Measurements from ENCODE around the gene SNTA1. TPM values are rescaled to one million over a fixed set of nuclear protein-coding genes. Genes with fewer than 3 reads are reported as not detected.
"Not testable (repeated sequence)": the region's sequence is repeated elsewhere in the genome, so short reads cannot be mapped to it uniquely, and the experiment has no call there.

SNTA1 gene
- total RNA-seq (2014; rRNA removed; shearing (Covaris generic)): 12.3 and 14.6 TPM in 2 replicates
- polyA plus RNA-seq (2015; cell fraction: cytosol; rRNA removed): 9.6 and 10.7 TPM in 2 replicates
- polyA plus RNA-seq (2015; cell fraction: nucleus; rRNA removed): 4.1 and 4.2 TPM in 2 replicates

DNA sequence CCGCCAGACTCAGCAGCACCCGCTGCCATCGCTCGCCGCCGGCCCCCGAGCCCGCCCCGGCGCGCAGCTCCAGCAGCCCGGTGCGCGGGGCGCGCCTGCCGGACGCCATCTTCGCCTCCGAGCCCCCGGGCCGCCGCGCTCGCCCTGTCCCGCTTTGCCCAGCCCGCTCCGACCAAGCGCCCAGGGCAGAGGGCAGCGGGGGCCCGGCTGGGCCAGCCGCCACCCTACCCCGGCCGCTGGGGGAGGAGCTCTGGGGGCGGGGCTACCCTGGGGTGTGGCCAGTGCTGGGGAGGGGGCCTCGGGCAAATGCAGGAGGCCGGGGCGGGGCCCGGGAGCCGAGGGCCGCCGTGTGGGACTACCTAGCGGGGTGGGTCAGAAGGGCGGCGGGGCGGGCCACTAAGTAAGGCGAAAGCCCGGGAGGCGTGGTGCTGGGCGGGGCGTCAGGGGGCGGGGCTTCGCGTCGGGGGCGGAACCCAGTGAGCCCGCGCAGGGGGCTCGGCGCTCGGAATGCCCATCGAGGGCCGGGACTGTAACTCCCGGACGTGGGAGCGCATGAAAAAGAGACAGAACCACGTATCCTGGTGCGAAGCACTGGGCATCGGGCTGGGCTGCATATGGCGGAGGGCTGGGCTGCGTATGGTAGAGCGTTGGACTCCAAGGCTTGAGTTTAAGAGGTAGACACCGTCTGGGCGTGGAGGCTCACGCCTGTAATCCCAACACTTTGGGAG is at the start of gene SNTA1:
TSS of gene SNTA1 (minus strand) at position 252 of the 728 bp plus-strand sequence. CDS start at position 109, 143 bp downstream.
- DNase-seq (ENCODE audit: low read depth): peak; percentile 62

DNA sequence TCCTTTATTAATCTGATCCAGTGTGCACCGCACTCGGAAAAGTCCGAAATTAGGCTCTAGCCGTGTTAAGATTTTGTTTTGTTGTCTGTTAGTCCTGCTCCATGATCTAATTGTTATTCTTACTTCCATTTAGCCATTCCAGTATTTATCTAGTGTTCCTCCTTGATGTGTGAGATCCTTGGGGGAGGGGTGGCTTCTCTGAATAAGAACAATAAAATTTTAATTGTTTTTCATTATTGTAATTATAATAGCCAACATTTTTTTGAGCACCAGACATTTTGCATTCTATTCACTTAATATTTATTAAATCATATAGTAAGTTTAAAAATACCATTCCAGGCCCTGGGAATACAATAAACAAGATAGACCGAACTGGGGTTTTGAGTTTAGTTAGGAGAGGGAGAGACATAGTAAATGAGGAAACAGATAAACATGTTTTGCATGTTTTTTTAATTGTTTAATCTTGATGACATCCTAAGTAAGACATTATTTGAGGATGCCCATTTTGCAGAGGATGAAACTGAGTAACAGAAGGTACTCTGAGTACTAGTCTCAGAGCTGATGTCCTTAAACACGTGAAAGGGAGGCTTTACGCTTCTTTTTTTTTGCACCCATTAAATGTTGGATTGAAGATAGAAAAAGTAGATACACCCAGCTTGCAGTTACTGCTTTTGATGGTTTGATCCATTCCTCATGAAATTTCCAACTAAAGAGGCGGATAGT is 47.5 kb upstream of the SNTA1 start:
- DNase-seq (ENCODE audit: low read depth): no peak

DNA sequence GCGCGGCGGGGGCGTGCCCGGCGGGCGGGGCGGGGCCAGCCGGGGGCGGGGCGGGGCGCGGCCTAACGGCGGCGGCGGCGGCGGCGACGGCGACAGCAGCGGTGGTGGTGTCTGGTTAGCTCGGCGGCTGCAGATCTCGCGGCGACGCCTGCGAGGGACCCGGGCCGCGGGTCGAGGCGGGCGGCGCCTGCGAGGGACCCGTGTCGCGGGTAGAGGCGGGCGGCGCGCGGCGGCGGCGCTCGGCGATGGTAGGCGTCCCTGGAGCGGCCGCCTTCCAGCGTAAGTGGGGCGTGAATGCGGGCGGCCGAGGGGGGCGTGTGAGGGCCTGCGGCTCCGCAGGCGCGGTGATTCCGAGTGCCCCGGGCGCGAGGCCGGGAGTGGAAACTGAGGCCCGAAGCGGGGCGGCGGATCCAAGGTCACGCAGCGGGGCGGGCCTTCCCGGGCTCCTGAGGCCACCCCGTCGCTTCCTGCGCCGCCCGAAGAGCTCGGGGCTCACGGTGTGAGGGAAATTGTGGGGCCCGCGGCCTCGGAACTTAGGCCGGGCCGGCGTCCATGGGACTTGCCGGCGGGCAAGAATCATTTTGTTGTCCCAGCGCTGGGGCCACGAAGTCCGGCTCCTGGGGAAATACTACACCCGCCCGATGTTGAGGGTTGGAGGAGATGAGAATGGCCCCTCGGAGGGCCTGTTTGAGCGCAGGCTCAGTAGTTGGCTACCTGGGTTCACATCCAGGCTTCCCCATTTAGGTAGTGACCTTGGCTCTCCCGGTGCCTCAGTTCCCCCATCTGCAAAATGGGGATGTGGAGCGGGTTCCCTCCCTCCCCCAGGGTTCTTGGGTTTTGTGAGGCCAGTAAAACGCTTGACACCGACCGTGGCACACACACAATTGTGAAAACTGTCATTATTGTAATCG is 46.7 kb upstream of the SNTA1 start, which contains the start of gene CBFA2T2:
TSS of gene CBFA2T2 (plus strand) at position 74 of the 911 bp plus-strand sequence. CDS start at position 246, 172 bp downstream.
- peak; percentile 45 for DNase-seq (ENCODE audit: low read depth)

DNA sequence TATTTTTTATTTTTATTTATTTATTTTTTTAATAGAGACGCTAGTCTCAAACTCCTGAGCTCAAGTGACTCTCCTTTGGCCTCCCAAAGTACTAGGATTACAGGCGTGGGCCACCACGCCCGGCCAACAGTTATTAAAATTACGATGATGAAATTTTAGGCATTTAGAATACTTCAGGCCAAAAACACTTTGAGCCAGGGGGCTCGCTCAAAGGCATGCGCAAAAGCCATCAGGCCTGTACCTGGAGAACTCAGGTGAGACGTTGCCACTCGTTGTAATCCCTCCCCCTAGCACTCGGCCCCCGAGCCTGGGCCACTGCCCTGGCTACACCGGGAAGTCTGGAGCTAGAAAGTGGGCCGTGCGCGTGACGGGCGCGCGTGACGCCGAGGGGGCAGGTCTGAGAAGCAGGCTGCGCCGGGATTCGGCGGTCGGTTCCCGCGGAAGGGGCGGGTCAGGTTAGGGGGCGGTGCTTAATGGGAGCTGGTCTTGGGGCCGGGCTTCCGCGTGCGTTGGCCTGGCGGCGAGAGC is 46.0 kb upstream of the SNTA1 start:
- DNase-seq (ENCODE audit: low read depth): peak; percentile 94

DNA sequence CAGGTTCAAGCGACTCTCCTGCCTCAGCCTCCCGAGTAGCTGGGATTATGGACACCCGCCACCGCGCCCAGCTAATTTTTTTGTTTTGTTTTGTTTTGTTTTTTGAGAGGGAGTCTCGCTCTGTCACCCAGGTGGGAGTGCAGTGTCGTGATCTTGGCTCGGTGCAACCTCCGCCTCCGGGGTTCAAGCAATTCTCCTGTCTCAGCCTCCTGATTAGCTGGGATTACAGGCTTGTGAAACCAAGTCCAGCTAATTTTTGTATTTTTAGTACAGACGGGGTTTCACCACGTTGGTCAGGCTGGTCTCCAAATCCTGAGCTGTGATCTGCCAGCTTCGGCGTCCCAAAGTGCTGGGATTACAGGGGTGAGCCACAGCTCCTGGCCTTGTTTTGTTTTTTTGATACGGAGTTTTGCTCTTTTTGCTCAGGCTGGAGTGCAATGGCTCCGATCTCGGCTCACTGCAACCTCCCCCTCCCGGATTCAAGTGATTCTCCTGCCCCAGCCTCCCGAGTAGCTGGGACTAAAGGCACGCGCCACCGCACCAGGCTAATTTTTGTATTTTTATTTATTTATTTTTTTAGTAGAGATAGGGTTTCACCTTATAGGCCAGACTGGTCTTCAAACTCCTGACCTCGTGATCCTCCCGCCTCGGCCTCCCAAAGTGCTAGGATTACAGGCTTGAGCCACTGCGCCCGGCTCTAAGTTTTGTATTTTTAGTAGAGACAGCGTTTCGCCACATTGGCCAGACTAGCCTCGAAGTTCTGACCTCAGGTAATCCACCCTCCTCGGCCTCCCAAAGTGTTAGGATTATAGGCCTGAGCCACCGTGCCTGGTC is 45.3 kb upstream of the SNTA1 start:
- DNase-seq (ENCODE audit: low read depth): not testable (repeated sequence)

DNA sequence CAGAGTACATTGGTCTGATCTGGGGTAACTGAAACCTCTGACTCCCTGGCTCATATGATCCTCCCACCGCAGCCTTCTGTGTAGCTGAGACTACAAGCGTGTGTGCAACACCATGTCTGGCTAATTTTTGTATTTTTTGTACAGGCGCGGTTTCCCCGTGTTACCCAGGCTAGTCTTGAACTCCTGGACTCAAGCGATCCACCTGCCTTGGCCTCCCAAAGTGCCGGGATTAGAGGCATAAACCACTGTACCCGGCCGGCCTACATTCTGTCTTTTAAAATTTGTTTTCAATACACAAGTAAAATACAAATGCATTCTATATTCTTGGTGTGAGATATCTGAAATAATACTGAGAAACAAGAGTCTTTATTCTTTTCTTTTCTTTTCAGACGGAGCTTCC is 44.6 kb upstream of the SNTA1 start:
- no peak for DNase-seq (ENCODE audit: low read depth)

DNA sequence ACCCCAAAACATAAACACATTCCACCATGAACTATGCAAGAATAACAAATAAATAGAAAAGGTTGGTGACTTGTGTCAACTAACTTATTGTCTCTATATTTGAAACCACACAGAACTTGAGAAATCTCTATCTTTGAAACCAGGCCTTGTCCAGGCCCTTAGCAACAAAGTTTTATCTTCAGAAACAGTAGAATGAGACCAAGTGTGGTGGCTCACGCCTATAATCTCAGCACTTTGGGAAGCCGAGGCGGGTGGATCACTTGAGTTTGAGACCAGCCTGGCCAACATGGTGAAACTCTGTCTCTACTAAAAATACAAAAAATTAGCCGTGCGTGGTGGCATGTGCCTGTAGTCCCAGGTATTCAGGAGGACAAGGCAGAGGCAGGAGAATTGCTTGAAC is 39.6 kb upstream of the SNTA1 start:
- not testable (repeated sequence) for DNase-seq (ENCODE audit: low read depth)

DNA sequence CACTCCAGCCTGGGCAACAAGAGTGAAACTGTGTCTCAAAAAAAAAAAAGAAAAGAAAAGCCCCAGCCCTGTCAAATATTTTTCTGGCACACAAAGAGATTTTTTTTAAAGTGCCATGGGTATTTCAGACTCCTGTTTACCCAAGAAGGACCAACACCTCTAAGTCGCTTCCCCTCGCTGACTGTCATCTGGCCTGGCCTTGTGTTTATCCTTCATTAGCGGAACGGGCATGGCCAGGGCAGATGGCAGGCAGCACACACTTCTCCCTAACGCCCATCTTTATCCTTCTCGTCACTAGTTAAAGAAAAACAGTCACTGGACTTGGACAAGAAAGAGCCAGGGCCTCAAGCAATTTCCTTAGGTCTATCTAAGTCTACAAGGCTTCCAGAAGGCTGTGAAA is 39.0 kb upstream of the SNTA1 start:
- no peak for DNase-seq (ENCODE audit: low read depth)

DNA sequence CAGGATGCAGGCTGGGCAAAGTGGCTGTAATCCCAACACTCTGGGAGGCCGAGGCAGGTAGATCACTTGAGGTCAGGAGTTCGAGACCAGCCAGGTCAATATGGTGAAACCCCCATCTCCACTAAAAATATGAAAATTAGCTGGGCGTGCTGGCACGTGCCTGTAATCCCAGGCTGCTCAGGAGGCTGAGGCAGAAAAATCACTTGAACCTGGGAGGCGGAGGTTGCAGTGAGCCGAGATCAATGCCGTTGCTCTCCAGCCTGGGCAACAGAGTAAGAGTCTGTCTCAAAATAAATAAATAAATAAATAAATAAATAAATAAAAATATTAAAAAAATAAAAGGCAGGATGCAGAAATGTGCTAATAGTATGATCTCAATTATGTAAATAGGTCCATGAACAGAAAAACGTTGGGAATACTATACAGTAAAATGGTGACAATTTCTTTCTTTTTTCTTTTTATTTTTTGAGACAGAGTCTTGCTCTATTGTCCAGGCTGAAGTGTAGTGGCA is 37.9 kb upstream of the SNTA1 start:
- DNase-seq (ENCODE audit: low read depth): no peak

DNA sequence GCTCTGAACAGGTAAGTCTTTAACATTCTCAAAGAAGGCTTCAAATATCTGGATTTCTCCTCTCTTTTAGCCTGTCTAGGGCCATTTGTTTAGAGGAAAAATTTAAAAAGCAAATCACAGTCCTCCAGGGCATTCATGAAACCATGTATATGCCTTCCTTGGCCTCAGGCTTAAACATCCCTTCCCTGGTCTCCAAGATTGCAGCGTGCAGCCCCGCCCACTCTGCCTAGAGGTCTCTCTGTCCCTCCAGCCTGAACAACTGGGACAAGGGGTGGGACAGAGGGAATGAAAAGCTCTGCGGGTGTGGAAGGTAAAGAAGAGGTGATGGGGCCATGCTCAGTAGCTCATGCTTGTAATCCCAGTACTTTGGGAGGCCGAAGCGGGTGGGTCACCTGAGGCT is 36.5 kb upstream of the SNTA1 start:
- DNase-seq (ENCODE audit: low read depth): no peak

DNA sequence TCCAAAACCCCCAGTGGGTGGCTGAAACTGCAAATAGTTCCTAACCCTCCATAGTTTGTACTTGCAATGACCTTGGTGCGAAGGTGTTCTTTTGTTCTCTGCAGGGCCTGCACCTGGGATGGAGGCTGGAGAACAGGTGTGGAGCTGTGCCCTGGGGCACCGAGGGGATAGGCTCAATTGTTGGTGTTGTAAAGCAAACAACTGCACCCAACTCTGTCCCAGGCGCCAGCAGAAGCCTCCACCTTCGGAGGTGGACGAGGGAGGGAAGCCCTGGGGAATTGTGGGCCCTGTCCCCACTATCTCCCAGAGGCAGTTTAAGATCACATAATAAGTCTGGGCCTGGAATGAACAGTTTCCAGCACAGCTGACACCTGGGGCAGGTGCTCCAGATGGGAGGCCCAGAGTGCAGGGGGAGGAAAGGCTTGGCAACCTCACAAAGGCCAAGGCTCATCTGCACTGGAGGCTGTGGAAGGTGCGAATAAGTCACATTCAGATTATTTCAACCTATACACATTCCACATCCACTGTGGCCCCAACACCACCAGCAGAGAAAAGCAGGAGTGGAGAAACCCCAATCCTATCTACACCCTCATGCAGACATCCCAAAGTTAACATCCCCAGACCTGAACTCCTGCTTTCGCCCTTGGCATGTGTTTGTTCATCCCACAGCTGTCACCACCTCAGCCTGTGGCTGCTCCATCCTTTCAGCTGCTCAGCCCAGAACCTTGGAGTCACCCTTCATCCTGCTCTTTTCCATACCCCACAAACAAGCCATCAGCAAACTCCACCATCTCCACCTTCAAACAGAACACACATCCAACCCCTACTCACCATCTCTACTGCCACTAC is 34.0 kb upstream of the SNTA1 start:
- no peak for DNase-seq (ENCODE audit: low read depth)

DNA sequence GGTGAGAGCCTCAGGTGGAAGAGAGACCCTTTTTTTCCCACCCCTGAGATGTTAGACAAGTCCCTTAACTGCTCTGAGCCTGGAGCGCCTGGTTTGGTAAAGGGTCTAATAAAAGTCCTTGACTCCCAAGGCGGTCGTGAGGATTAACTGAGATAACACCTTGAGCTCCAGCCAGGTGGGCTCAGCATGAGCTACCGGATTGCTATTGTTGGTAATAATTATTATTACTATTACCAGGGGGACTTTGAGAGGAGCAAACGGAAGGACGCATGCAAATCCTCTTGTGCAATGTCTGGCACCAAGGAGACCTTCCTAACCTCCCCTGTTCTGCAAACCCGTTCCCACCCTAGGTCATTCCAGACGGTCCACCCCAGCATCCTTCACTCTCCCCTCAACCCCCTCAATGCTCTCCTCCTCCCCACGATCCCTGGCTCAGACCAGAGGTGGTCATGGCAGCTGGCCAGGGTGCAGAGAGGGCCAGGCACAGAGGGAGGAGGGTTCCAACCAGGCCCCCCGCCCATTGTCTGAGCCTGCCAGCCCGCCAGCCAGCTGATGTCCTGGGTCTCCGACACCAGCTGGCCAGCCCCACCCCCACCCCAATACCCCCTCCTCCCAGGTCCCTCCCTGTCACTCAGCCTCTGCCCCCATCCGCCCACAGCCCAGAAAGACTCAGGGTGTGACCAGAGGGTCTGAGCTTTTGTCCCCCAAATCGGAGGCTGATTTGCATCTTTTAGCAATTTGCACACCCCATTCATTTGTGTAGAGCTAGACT is 32.0 kb upstream of the SNTA1 start:
- no peak for DNase-seq (ENCODE audit: low read depth)

DNA sequence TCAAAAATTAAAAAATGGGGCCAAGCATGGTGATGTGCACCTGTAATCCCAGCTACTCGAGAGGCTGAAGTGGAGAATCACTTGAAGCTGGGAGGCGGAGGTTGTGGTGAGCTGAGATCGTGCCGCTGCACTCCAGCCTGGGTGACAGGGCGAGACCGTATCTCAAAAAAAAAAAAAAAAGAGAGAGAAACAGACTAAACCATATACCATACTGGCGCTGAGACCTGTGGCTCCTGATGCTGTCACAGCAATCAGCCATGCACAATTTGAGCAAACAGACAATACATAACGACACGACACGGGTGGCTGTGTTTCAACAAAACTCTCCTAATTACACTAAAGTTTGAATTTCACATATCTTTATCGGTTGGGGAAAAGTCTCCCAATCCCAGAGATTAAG is 31.4 kb upstream of the SNTA1 start:
- DNase-seq (ENCODE audit: low read depth): no peak

DNA sequence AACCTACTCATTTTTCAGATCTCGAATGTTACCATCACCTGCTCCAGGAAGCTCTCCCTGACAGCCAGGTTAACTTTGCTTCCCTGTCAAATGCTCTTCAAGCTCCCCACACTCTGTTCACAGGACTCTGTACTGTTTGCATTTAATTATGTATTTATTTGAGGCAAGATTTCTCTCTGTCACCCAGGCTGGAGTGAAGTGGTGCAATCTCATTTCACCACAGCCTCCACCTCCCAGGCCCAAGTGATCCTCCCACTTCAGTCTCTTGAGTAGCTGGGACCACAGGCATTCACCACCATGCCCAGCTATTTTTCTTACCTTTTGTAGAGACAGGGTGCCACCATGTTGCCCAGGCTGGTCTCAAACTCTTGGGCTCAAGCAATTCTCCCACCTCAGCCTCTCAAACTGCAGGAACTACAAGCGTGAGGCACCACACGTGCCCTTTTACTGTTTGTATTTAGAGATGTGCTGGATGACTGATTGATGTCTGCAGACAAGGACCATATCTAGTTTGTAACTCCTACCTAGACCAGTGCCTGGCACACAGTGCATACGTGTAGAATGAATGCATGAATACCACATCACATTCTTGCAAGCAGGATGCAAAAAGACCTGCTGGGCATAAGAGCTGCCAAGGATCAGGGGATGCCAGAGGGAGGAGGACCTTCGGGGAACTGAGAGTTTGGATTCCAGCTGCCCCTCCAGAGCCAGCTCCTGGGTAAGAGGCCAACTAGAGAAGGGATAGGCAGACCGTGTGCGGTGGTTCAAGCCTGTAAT is 30.7 kb upstream of the SNTA1 start:
- no peak for DNase-seq (ENCODE audit: low read depth)

DNA sequence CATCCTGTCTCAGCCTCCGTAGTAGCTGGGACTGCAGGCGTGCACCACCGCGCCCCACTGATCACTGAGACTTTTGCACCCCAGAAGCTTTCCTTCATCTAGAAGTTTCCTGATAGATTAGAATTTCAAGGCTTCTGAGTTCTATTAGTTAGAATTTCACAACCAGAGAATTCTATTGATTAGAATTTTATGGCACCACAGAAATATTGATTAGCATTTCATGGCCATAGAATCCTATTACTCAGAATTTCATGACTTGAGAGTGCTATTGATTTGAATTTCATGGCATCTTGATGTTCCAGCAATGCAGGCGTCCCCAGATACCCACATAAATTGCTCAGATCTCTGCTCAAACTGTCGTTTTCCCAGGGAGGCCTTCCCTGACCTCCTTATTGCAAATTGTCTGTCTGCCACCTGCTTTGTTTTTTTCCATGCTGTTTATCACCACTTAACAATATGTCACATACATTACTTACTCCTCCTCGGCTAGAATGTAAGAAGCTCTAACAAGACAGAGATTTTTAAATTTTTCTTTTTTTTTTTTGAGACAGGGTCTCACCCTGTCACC is 29.4 kb upstream of the SNTA1 start:
- no peak for DNase-seq (ENCODE audit: low read depth)

DNA sequence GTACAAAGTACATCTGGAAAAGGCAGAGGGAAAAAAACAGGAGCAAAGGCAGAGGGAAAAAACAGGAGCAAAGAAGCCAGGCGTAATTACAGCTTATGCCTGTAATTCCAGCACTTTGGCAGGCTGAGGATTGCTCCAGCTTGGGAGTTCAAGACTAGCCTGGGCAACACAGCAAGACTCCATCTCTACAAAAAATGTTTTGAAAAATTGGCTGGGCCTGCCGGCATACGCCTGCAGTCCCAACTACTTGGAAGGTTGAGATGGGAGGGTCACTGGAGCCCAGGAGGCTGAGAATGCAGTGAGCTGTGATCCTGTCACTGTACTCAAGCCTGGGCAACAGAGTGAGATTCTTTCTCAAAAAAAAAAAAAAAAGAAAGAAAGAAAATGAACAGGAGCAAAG is 27.3 kb upstream of the SNTA1 start:
- no peak for DNase-seq (ENCODE audit: low read depth)

DNA sequence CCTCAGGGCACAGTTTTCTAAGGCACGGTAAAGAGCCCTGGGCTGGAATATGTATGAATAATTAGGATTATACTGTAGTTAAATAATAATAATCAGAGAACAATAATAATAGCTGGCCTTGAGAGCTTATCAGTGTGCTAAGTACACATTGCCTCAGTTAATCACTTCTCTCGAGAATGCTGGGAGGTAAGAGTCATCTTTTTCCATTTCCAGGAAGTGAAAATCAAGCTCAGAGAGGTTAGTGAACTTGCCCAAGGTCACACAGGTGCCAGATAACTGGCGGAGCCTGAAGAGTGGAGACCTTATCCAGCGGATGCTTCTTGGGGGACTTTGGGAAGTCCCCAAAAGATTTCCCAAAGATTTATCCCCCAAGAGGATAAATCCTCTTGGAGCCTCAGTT is 26.9 kb upstream of the SNTA1 start:
- no peak for DNase-seq (ENCODE audit: low read depth)

Data from HT1080 (cell line).